ENCODE results near the gene TFF3. TPM values are rescaled to one million over a fixed set of nuclear protein-coding genes. Genes with fewer than 3 reads are reported as not detected.

Gene TFF3
- total RNA-seq, 1 donor from 2014 or later = 2.3 TPM

GRCh38 chr21:42346866-42347600 lies 31.8 kb upstream of the TFF3 start:
- peak; percentile 31 for ATAC-seq

GRCh38 chr21:42346441-42346840 lies 31.2 kb upstream of the TFF3 start:
- ATAC-seq = no peak

GRCh38 chr21:42344631-42345030 lies 29.4 kb upstream of the TFF3 start:
- no peak for ATAC-seq

GRCh38 chr21:42343963-42344510 lies 28.8 kb upstream of the TFF3 start:
- no peak for ATAC-seq

- no peak for ATAC-seq
These were observed 28.3 kb upstream of the TFF3 start for GRCh38 chr21:42343556-42343955.

GRCh38 chr21:42343101-42343500 lies 27.9 kb upstream of the TFF3 start:
- ATAC-seq = no peak

GRCh38 chr21:42341776-42342542 lies 26.8 kb upstream of the TFF3 start:
- no peak for ATAC-seq

GRCh38 chr21:42340187-42341050 lies 25.2 kb upstream of the TFF3 start:
- no peak for ATAC-seq

GRCh38 chr21:42338729-42339715 lies 23.8 kb upstream of the TFF3 start:
- peak; percentile 7 for ATAC-seq

GRCh38 chr21:42337830-42338728 lies 22.9 kb upstream of the TFF3 start:
- ATAC-seq = peak; percentile 97

GRCh38 chr21:42337276-42337675 lies 22.1 kb upstream of the TFF3 start:
- ATAC-seq = no peak

- ATAC-seq = no peak
These were observed 20.8 kb upstream of the TFF3 start for GRCh38 chr21:42336054-42336453.

GRCh38 chr21:42332557-42333317 lies 17.5 kb upstream of the TFF3 start:
- ATAC-seq = no peak

- ATAC-seq = no peak
These were observed 16.5 kb upstream of the TFF3 start for GRCh38 chr21:42331660-42332059.

- no peak for ATAC-seq
These were observed 15.5 kb upstream of the TFF3 start for GRCh38 chr21:42330380-42331371.

- no peak for ATAC-seq
These were observed 9.7 kb upstream of the TFF3 start for GRCh38 chr21:42324896-42325295.

- no peak for ATAC-seq
These were observed 6.6 kb upstream of the TFF3 start for GRCh38 chr21:42321845-42322244.

GRCh38 chr21:42321231-42321630 lies 6.0 kb upstream of the TFF3 start:
- no peak for ATAC-seq
